ENCODE data around the gene IL26. TPM values are rescaled to one million over a fixed set of nuclear protein-coding genes. Genes with fewer than 3 reads are reported as not detected.

Gene IL26
- total RNA-seq, 1 experiment from 2014 or later = not detected

GRCh38 chr12:68245180-68246021 is 19.8 kb upstream of the IL26 start:
- Histone ChIP-seq H3K4me1 (ENCODE audit: control insufficient read depth, insufficient read depth, low read length) (no peaks in the 10 kb centered on the region), H3K36me3 (ENCODE audit: control insufficient read depth, insufficient read depth, low read length) (no peaks in the 10 kb centered on the region), H3K4me3 (ENCODE audit: low read depth in 2 of 2, low read length in 2 of 2) (no peak overlapping the region), H3K27me3 (ENCODE audit: control insufficient read depth, insufficient read depth, low read length) (no peaks in the 10 kb centered on the region), H3K9me3 (ENCODE audit: control insufficient read depth, insufficient read depth, low read depth, low read length) (peaks cover 4% of the 10 kb centered on the region; the same call in 1 of the 2 replicates), H3K27ac (ENCODE audit: low read length) (no peak overlapping the region)
- TF ChIP-seq REST (IDR thresholded peaks at IDR 0.05; ENCODE audit: insufficient read depth in 1 of 2, low read depth in 2 of 2, low read length in 1 of 2) (no peak), SIN3A (IDR thresholded peaks at IDR 0.05; ENCODE audit: borderline replicate concordance, insufficient read depth, low read depth, low read length) (no peak), POLR2AphosphoS5 (IDR thresholded peaks at IDR 0.05; ENCODE audit: low read depth, low read length) (no peak), TCF7L2 (IDR thresholded peaks at IDR 0.05; ENCODE audit: low read depth, low read length) (no peak), CTCF (IDR thresholded peaks at IDR 0.05) (no peak)
- ChIA-PET CTCF (no interaction called here), POLR2A (no interaction called here)
- BruUV-seq (replicated peaks) = no TSS peak
- ATAC-seq (no peak), DNase-seq (ENCODE audit: low read depth, low spot score) (no peak)
- in situ Hi-C loops (cut with HindIII; ENCODE audit: low pct_unique_long_range_greater_than_20kb, low sequenced_read_pairs) (no loop called here), intact Hi-C loops (cut with micrococcal nuclease; ENCODE audit: unreplicated experiment) (no loop called here)

- Histone ChIP-seq H3K4me3 (ENCODE audit: low read depth in 2 of 2, low read length in 2 of 2) (no peak overlapping the region), H3K4me1 (ENCODE audit: control insufficient read depth, insufficient read depth, low read length) (peaks cover 10% of the 10 kb centered on the region), H3K9me3 (ENCODE audit: control insufficient read depth, insufficient read depth, low read depth, low read length) (peaks cover 4% of the 10 kb centered on the region; the same call in 1 of the 2 replicates), H3K27ac (ENCODE audit: low read length) (no peak overlapping the region), H3K27me3 (ENCODE audit: control insufficient read depth, insufficient read depth, low read length) (no peaks in the 10 kb centered on the region), H3K36me3 (ENCODE audit: control insufficient read depth, insufficient read depth, low read length) (no peaks in the 10 kb centered on the region)
- intact Hi-C loops (cut with micrococcal nuclease; ENCODE audit: unreplicated experiment) (no loop called here), in situ Hi-C loops (cut with HindIII; ENCODE audit: low pct_unique_long_range_greater_than_20kb, low sequenced_read_pairs) (no loop called here)
- TF ChIP-seq CTCF (IDR thresholded peaks at IDR 0.05) (no peak), POLR2AphosphoS5 (IDR thresholded peaks at IDR 0.05; ENCODE audit: low read depth, low read length) (no peak), TCF7L2 (IDR thresholded peaks at IDR 0.05; ENCODE audit: low read depth, low read length) (no peak), REST (IDR thresholded peaks at IDR 0.05; ENCODE audit: insufficient read depth in 1 of 2, low read depth in 2 of 2, low read length in 1 of 2) (no peak), SIN3A (IDR thresholded peaks at IDR 0.05; ENCODE audit: borderline replicate concordance, insufficient read depth, low read depth, low read length) (no peak)
- ChIA-PET CTCF (no interaction called here), POLR2A (no interaction called here)
- ATAC-seq = no peak
- DNase-seq (ENCODE audit: low read depth, low spot score) = no peak
- BruUV-seq (replicated peaks) = no TSS peak
Observed at GRCh38 chr12:68242777-68243176, 17.2 kb upstream of the IL26 start.
